CD4-positive, alpha-beta T cell treated with Interleukin-21 for 1 hour (primary cell): ENCODE measurements around the gene CDCA7.
A peak's percentile ranks its signal among the peaks of the same experiment; 100 is the strongest.
"Not testable (repeated sequence)": the region's sequence is repeated elsewhere in the genome, so short reads cannot be mapped to it uniquely, and the experiment has no call there.

Experiments
- DNase-seq: peaks from one replicate; pipeline ENCODE4 v3.0.0-alpha.2; 2020

Gene CDCA7

GRCh38 chr2:173359231-173359630 lies 4.6 kb downstream of the CDCA7 start:
- no peak for DNase-seq

DNA sequence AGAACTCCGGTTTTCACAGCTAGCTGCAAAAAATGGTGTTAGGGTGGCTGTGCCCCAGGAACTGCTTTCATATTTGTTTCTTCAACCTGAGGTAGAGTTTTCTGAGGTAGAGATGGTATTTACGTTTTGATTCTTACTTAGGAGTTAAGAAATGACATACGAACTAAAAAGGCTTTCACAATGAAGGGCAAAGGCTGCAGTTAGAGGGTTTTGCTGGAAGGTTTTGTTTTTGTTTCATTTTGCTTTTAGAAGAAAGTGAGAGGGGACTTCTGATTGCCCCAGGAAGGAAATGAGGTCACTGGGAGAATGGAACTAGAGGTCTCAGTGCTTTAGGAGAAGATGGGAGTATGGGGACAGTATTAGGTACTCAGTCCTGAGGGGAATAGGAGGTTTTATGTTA lies 15.5 kb downstream of the CDCA7 start:
- peak; percentile 26 for DNase-seq

- DNase-seq, result no peak
Observed at GRCh38 chr2:173371023-173371422, 16.4 kb downstream of the CDCA7 start.

GRCh38 chr2:173373290-173373689 lies 18.6 kb downstream of the CDCA7 start:
- DNase-seq, result no peak

DNA sequence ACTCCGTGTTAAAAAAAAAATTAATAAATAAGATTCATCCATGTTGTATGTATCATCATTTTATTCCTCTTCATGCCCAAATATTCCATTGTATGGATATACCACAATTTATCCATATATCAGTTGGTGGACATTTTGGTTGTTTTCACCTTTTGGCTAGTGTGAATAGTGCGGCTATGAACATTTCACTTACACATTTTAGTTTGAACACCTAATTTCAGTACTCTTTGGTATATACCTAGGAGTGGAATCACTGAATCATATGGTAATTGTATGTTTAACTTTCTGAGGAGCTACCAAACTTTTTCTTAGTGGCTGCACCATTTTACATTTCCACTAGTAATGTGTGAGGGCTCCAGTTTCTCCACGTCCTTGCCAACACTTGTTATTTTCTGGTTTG lies 20.0 kb downstream of the CDCA7 start:
- no peak for DNase-seq

DNA sequence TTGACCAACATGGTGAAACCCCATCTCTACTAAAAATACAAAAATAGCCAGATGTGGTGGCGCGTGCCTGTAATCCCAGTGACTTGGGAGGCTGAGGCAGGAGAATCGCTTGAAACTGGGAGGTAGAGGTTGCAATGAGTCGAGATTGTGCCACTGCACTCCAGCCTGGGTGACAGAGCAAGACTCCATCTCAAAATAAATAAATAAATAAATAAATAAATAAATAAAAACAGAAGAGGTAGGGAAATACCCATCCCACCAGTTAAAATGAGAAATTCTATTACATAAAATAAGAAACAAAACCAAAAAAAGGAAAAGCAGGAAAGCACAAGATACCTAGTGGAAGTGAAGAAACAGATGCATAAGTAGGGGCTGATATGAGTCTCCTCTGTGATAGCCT lies 30.9 kb downstream of the CDCA7 start:
- DNase-seq, result not testable (repeated sequence)

DNA sequence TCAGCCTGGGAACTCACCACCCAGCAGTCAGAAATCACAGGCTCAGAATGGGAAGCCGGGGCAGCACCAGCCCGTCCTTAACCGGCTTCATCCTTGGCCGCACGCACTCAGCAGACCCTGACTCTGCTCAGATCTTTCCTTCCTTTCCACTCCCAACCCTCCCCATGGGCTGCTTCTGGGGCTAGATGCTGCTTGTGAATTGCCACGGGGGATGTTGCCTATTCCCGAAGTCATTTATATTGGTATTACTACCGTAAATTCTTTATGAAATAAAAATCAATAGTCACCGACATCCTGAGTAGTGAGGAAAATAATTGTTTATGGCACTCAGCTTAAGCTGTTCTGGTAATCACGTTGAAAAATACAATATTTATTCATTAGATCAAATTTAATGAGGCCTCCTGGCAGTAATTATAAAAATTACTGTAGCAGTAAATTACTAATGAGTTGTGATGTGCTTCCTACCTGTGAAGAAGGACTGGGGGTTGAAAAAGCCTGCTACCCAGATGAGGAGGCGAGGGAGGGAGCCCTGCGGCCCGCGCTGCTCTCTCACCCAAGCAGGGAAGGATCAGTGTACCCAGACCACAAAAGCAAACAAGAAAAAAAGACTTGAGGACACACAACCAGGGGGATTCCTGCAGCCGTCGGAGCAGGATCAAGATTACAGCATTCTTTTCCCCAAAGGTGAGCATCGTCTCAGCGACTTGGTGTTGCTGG lies 31.5 kb downstream of the CDCA7 start:
- DNase-seq, result no peak

- no peak for DNase-seq
Observed at GRCh38 chr2:173386738-173387065, 32.0 kb downstream of the CDCA7 start.

DNA sequence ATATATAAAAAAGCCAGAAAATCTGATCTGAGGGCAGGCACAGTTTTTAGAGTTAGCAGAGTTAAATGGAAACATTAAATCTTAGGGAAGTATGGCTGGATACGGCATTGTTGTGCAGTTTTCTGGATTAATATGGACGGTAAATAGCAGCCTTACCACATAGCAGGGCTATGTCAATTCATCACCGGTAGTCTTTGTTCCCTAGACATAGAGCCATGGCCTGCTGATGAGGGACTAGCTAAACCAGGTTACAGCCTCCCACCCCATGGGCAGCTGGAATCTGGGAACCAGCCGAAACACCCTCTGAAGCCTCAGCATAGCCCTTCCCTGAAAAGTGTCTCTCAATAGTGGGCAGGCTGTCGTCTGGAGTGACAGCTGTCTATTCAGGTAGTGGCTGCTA lies 32.4 kb downstream of the CDCA7 start:
- DNase-seq, result no peak

DNA sequence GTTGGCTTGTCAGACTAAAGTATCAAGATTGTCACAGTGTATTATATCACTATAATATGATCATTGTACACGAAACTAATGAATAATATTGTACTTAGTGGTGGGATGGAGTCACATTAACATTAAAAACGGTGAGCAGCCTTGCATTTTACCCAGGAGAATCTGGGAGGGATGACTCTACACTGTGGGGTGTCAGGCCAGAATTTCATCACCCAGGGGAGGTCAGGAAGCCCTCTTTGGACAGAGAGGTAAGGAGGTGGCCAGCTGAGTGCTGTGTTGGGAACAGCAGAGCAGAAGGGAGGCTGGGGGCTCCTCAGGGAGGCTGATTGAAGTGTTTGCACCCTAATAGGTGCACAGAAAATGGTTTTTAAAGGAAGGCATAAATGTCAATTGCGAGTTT lies 33.0 kb downstream of the CDCA7 start:
- DNase-seq, result no peak

DNA sequence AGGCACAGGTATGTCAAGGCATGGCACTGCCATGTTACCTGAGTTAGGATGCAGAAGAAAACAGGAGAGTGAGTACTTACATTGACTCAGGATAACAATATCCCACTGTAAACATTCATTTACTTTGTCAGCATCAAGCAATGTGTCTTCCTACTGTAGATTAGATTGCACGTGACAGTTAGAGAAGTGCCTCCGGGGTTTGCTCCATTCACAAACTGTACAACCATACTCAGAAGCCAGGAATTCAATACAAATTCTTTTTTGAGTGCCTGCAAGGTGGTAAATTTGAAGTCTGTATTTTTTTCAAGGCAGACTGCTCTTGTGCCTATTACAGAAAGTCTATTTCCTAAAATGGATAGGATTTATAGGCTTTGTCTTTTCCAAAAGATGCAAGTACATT lies 34.1 kb downstream of the CDCA7 start:
- DNase-seq, result no peak

- no peak for DNase-seq
Observed at GRCh38 chr2:173390036-173390435, 35.4 kb downstream of the CDCA7 start.

- no peak for DNase-seq
Observed at GRCh38 chr2:173392731-173393130, 38.1 kb downstream of the CDCA7 start.

DNA sequence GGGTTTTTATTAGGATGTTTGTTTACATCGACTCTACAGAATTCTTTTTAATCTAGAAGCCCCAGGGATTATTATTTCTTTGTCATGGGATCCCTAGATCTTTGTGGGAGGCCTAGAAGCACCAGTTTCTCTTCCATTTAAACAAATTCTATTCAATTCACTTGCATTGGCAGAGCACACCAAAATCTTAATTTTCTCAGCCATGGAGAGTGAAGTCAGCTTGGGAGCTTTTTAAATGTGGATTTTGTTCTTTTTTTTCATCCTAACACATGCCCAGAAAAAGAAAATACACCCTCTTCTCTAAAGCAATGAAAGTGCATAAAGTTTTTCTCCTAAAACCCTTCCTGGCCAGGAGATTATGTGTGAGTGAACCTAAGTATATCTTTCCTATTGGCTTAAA lies 38.5 kb downstream of the CDCA7 start:
- DNase-seq, result no peak

GRCh38 chr2:173393636-173394035 lies 39.0 kb downstream of the CDCA7 start:
- DNase-seq, result no peak

DNA sequence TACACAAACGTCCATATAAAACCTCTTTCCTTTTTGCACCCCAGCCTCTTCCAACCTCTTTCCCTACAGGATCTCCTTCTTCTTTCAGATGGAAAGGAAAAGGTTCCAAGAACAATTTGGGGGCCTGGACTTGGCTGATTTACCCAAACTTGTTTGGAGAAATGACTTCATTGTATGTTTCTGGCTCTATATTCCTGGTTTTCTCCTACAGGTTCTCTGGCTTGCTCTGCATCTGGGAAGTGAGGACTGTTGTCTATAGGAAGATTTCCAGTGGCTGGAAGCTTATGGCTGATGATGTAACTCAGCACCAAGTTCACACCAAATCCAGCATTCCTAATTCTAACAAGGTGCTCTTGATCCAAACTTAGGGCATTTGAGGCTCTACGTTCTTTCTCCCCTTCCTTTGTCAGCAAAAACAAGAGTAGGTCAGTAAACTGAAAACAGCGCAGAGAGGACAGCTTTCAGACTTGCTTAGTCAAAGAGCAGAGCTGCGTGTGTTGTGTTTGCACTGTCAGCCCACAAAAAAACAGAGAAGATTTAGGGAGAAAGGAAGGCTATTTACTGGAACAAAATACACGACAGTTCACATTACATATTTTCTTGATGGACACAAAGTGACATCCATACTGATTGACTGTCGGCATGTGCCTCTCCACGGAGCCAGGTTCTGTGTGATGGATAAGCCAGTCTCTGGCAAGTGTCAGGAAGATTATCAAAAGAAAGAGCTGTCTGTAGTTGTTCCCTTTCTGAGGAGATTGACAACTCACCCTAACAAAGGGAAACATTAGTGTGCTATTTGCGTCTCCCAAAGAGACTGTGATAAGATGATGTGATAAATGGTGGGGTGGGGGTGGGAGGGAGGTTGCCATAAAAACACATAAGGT lies 39.7 kb downstream of the CDCA7 start:
- DNase-seq, result no peak

GRCh38 chr2:173395567-173396351 lies 41.1 kb downstream of the CDCA7 start:
- no peak for DNase-seq

- DNase-seq, result no peak
Observed at GRCh38 chr2:173397539-173397938, 42.9 kb downstream of the CDCA7 start.

DNA sequence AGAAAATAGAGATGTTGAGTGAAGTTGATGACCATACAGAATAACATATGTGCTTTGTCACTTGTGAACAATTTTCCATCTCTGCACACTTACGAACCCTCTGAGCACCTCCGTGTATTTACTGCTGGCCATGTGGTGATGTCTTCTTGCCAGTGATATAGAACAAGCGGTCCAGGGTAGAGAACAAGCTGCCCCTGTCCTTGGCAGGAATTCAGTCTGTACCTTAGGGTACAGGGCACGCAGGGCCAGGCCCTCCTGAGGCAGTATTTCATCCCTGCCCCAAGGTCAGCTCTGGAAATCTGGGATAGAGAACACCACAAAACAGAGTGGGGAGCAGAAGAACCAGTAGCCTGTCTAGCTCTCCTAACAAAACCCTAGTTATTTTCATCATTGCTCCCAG lies 44.6 kb downstream of the CDCA7 start:
- DNase-seq, result no peak

GRCh38 chr2:173400760-173401159 lies 46.1 kb downstream of the CDCA7 start:
- DNase-seq, result no peak

DNA sequence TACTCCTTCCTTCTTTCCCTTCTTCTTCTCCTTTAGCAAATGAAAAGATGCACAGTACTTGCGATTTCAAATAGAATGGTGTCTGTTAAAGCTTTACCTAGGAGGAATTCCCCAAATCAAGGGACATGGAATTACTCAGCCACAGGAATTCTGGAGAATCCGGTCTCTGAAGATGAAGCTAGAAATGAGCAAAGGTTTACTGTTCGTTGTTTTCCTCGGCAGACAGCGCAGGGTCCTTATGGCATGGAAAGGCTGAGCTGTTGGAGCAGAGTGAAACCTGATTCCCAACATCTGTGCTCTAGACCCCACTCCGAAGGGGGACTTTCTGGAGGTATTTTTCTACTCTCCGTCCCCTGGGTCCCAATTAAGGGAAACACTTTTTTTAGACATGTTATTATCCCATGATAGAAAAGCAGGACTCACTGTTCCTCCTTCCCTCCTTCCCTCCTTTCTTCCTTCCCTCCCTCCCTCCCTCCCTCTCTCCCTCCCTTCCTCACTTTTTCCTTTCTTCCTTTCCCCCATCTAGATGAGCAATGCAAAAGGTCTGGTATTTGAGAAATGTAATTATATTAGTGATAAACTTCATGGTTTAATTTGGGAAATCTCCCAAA lies 47.1 kb downstream of the CDCA7 start:
- no peak for DNase-seq

DNA sequence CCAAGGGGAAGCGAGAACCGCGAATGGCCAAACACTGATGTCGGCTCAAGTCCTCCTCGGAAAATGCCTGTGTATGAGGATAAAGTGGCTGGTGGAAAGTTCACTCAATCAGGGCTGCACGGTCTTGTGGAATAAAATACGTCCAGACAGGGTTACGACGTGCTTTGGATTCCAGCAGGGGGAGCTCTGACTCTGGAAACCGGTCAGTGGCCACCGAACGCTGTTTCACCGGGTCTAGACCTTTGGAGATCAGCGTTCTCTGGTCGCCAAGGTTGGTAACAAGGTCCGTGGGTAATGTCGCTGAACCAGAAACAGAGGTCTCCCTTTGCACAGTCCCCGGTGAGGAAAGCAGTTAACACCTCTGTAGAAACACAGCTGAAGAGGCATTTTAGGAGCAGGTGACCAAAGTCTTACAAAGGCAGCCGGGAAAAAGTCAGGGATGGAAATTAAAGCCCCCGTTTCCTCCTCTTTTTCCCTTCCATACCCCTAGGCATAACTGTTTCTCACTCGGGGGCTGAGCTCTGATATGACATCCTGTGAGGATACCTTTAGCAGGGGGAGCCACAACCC lies 47.8 kb downstream of the CDCA7 start:
- peak; percentile 75 for DNase-seq
